ENCODE results near the gene BTBD6. TPM values are rescaled to one million over a fixed set of nuclear protein-coding genes. Genes with fewer than 3 reads are reported as not detected.

BTBD6 gene
- total RNA-seq, 3 donors from 2014 or later = 45.7 to 55.8 (median 46.7) TPM

- Histone ChIP-seq H3K9me3 (no peaks in the 10 kb centered on the region), H3K4me3 (no peak overlapping the region), H3K4me1 (ENCODE audit: low read depth) (peaks cover 18% of the 10 kb centered on the region), H3K36me3 (ENCODE audit: low read depth) (no peaks in the 10 kb centered on the region)
- intact Hi-C loops (cut with DNase I, micrococcal nuclease) = no loop called here
- ATAC-seq (no peak), DNase-seq (no peak)
- no peak for TF ChIP-seq CTCF (IDR thresholded peaks at IDR 0.05)
Measured at GRCh38 chr14:105208738-105209075, 39.6 kb upstream of the BTBD6 start.

DNA sequence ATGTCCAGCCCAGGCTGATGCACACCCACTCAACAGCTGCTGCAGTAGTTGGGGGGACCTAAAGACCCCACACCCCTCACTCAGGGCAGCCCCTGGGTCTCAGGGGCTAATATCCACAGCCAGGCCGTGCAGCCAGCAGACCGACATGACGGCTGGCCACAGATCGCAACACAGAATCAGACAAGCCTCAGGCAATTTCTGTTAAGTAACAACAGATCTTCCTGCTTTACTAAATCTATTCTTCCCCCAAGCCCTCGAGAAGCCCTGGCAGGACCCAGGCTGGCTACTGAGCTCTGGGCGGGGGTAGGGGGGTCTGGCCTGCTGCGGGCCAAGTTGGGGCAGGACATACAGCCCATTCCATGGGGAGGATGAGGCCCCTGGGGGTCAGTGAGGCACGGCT lies 39.2 kb upstream of the BTBD6 start:
- Histone ChIP-seq H3K36me3 (ENCODE audit: low read depth) (no peaks in the 10 kb centered on the region), H3K4me1 (ENCODE audit: low read depth) (peaks cover 18% of the 10 kb centered on the region), H3K9me3 (no peaks in the 10 kb centered on the region), H3K4me3 (no peak overlapping the region)
- intact Hi-C loops (cut with DNase I, micrococcal nuclease) = no loop called here
- DNase-seq (no peak), ATAC-seq (no peak)
- TF ChIP-seq CTCF (IDR thresholded peaks at IDR 0.05) = no peak

GRCh38 chr14:105209646-105210045 lies 38.7 kb upstream of the BTBD6 start:
- no peak for DNase-seq
- Histone ChIP-seq H3K9me3 (no peaks in the 10 kb centered on the region), H3K36me3 (ENCODE audit: low read depth) (no peaks in the 10 kb centered on the region), H3K4me1 (ENCODE audit: low read depth) (peaks cover 14% of the 10 kb centered on the region), H3K4me3 (no peak overlapping the region)
- no peak for TF ChIP-seq CTCF (IDR thresholded peaks at IDR 0.05)
- no peak for ATAC-seq
- intact Hi-C loops (cut with DNase I, micrococcal nuclease) = no loop called here

- DNase-seq (no peak), ATAC-seq (no peak)
- H3K4me3 ChIP-seq = no peak overlapping the region
- H3K9me3 ChIP-seq = no peaks in the 10 kb centered on the region
- intact Hi-C loops (cut with DNase I, micrococcal nuclease) = no loop called here
- TF ChIP-seq CTCF (IDR thresholded peaks at IDR 0.05) = no peak
- H3K36me3 ChIP-seq (ENCODE audit: low read depth) = no peaks in the 10 kb centered on the region
- H3K4me1 ChIP-seq (ENCODE audit: low read depth) = peaks cover 7% of the 10 kb centered on the region
Measured at GRCh38 chr14:105210266-105211025, 37.9 kb upstream of the BTBD6 start.

- intact Hi-C loops (cut with DNase I, micrococcal nuclease) = no loop called here
Measured at GRCh38 chr14:105211086-105211757, 37.1 kb upstream of the BTBD6 start.

More at GRCh38 chr14:105211086-105211757, 37.1 kb upstream of the BTBD6 start:
- Histone ChIP-seq H3K4me3 (no peak overlapping the region), H3K36me3 (ENCODE audit: low read depth) (no peaks in the 10 kb centered on the region), H3K4me1 (ENCODE audit: low read depth) (peaks cover 4% of the 10 kb centered on the region), H3K9me3 (no peaks in the 10 kb centered on the region)
- DNase-seq (no peak), ATAC-seq (no peak)
- TF ChIP-seq CTCF (IDR thresholded peaks at IDR 0.05) = no peak
